ENCODE measurements around the gene ANKRD63.

The ANKRD63 gene

DNA sequence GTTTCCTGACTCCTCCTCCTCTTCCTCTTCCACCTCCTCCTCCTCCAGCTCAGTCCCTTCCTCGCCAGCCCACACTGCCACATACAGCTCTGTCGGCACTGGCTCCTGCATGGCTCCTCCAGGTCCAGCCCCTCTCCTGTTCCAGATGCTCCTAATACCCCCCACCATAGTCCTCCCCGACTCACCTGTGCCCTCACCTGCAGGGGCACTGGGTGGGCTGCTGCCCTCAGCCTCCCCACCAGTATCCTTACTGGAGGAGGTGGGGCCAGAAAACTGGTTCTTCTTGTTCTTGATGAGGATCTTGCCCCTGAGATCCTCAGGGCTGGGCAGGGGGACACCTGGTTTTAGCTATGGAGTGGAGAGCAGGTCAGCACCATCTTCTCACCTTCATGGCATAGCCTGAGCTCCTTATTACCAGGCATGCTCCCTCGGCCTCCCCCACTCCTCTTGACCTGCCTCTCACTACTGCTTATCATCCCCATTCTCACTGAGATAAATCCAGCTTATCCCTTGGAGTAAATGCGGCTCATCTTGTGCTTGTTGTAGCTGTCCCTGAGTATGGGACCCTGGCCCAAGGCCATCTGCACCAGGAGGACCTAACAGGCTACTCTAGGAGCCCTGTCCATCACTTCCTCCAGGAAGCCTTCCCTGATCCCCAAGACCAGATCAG lies 13.8 kb upstream of the ANKRD63 start:
- DNase-seq (ENCODE audit: low read depth), result no peak
- TF ChIP-seq, protein P1, sequence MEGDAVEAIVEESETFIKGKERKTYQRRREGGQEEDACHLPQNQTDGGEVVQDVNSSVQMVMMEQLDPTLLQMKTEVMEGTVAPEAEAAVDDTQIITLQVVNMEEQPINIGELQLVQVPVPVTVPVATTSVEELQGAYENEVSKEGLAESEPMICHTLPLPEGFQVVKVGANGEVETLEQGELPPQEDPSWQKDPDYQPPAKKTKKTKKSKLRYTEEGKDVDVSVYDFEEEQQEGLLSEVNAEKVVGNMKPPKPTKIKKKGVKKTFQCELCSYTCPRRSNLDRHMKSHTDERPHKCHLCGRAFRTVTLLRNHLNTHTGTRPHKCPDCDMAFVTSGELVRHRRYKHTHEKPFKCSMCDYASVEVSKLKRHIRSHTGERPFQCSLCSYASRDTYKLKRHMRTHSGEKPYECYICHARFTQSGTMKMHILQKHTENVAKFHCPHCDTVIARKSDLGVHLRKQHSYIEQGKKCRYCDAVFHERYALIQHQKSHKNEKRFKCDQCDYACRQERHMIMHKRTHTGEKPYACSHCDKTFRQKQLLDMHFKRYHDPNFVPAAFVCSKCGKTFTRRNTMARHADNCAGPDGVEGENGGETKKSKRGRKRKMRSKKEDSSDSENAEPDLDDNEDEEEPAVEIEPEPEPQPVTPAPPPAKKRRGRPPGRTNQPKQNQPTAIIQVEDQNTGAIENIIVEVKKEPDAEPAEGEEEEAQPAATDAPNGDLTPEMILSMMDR (IDR thresholded peaks at IDR 0.05; ENCODE audit: control insufficient read depth, extremely low read depth, insufficient read depth), result no peak
- no peak overlapping the region for H3K4me3 ChIP-seq (ENCODE audit: low read depth, low read length)

- TF ChIP-seq, protein P1 (IDR thresholded peaks at IDR 0.05; ENCODE audit: control insufficient read depth, extremely low read depth, insufficient read depth), result no peak
- no peak for DNase-seq (ENCODE audit: low read depth)
- no peak overlapping the region for H3K4me3 ChIP-seq (ENCODE audit: low read depth, low read length)
These were observed 13.2 kb upstream of the ANKRD63 start for GRCh38 chr15:40295877-40296560.

DNA sequence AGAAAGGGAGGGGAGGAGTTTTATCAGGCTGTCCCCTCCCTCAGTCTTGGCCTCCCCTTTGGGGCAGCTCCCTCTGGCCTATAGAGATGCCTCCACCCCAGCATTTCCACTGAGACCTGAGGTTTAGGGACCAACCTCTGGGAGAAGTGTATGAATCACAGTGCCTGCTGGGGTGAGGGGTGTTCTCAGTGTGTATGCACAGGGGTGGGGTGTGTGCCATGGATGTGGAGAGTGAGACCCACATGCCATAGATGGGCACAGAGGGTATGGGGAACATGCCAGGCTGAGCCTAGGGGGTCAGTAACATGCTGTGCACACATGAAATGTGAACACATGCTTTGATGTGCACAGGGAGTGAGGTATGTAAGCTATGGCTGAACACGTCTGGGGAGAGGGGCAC lies 12.4 kb upstream of the ANKRD63 start:
- H3K4me3 ChIP-seq (ENCODE audit: low read depth, low read length), result no peak overlapping the region
- TF ChIP-seq, protein P1 (IDR thresholded peaks at IDR 0.05; ENCODE audit: control insufficient read depth, extremely low read depth, insufficient read depth), result no peak
- no peak for DNase-seq (ENCODE audit: low read depth)

DNA sequence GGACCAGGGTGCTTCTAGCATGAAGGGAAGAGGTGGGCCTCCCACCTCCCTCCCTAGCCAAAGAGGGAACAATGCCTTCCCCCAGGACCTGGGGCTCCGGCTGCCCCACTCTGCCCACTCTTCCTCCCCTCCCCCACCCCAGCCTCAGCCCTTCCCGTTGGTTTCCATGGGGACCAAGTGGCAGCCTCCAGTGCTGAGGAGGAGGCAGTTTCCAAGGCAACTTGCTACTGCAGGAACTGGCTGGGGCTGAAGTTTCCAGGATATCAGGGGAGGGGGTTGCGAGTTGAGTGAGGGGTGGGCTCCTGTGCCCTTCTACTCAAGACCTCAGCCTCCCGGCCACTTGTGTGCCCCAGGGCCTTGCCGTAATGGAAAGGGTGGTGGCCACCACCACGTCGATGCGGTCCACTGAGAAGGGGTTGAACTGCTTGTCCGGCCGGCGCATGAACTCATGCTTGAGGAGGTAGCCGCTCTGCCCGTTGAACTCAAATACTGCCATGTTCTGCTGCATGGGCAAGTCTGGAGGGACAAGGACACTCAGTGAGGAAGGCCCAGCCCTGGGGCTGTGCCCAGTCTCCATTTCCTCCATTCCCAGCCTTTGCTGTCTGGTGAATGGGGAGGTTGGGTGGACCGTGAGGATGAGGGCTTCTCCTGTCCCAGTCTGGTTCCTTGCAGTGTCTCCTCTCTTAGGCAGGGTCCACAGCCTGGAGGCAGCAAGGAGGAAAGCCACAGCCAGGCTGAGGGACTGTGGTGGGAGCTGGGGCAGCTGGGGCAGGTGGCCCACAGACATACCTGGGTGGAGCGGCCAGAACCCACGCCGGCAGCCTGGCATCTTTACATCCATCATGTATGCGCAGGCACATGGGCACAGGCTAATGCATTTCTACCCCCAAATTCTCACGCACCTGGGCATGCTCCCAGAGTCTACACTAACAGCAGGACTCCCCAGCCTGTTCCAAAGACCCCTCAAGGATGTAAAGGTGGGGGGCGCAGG lies 11.3 kb upstream of the ANKRD63 start:
- no peak overlapping the region for H3K4me3 ChIP-seq (ENCODE audit: low read depth, low read length)
- DNase-seq (ENCODE audit: low read depth), result no peak
- TF ChIP-seq, protein P1 (IDR thresholded peaks at IDR 0.05; ENCODE audit: control insufficient read depth, extremely low read depth, insufficient read depth), result no peak

DNA sequence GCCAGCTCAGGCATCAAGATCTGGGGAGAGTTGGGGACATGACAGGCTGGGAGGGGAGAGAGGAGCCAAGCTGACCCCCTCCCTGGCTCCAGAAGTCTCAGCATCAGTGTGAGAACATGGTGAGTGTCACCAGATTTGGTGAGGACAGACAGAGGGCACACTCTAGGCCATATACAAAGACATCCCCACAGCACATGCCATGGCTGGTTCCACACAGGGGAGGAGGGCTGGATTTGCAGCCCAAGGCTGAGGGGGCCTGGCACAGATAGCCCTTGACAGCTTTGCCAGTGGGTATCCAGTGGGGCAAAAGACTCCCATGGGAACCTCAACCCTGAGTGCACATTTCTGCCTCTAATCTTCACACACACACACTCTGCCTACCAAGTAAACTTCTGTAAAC lies 10.1 kb upstream of the ANKRD63 start:
- TF ChIP-seq, protein P1 (IDR thresholded peaks at IDR 0.05; ENCODE audit: control insufficient read depth, extremely low read depth, insufficient read depth), result no peak
- no peak for DNase-seq (ENCODE audit: low read depth)
- H3K4me3 ChIP-seq (ENCODE audit: low read depth, low read length), result no peak overlapping the region

- H3K4me3 ChIP-seq (ENCODE audit: low read depth, low read length), result no peak overlapping the region
- DNase-seq (ENCODE audit: low read depth), result no peak
- TF ChIP-seq, protein P1 (IDR thresholded peaks at IDR 0.05; ENCODE audit: control insufficient read depth, extremely low read depth, insufficient read depth), result no peak
These were observed 9.4 kb upstream of the ANKRD63 start for GRCh38 chr15:40292246-40292645.
